Measurements from ENCODE around the gene RARRES1. TPM values are rescaled to one million over a fixed set of nuclear protein-coding genes. Genes with fewer than 3 reads are reported as not detected.

Gene RARRES1
- polyA plus RNA-seq, 1 experiment = 2.0 TPM

- Histone ChIP-seq H3K36me3 (ENCODE audit: control insufficient read depth, insufficient read depth, low read length) (no peaks in the 10 kb centered on the region), H3K27me3 (ENCODE audit: control insufficient read depth, insufficient read depth, low read length) (no peaks in the 10 kb centered on the region), H3K4me3 (ENCODE audit: low read depth, low read length) (no peak overlapping the region)
- ChIA-PET POLR2A (interaction anchor here (0.7 kb wide), 1 partner anchor 46 kb away, joined by 16 read pairs; no protein-coding TSS in a partner anchor), CTCF (interaction anchor here (3.3 kb wide), 1 partner anchor 68 kb away, joined by 31 read pairs; no protein-coding TSS in a partner anchor)
- no peak for DNase-seq (ENCODE audit: low read depth)
- TF ChIP-seq CTCF (IDR thresholded peaks at IDR 0.05; ENCODE audit: insufficient read depth, low read depth, low read length) = no peak
Measured at GRCh38 chr3:158722108-158722507, 10.1 kb downstream of the RARRES1 start.

GRCh38 chr3:158718490-158719170 lies 13.6 kb downstream of the RARRES1 start:
- Histone ChIP-seq H3K27me3 (ENCODE audit: control insufficient read depth, insufficient read depth, low read length) (no peaks in the 10 kb centered on the region), H3K4me3 (ENCODE audit: low read depth, low read length) (no peak overlapping the region), H3K36me3 (ENCODE audit: control insufficient read depth, insufficient read depth, low read length) (no peaks in the 10 kb centered on the region)
- TF ChIP-seq CTCF (IDR thresholded peaks at IDR 0.05; ENCODE audit: insufficient read depth, low read depth, low read length) = no peak
- ChIA-PET CTCF (interaction anchor here (0.6 to 2.4 kb wide), 4 partner anchors 9 to 71 kb away, joined by 3 to 9 read pairs (median 7); no protein-coding TSS in a partner anchor), POLR2A (no interaction called here)
- DNase-seq (ENCODE audit: low read depth) = peak; percentile 94

GRCh38 chr3:158717576-158717975 lies 14.7 kb downstream of the RARRES1 start:
- Histone ChIP-seq H3K4me3 (ENCODE audit: low read depth, low read length) (no peak overlapping the region), H3K36me3 (ENCODE audit: control insufficient read depth, insufficient read depth, low read length) (no peaks in the 10 kb centered on the region), H3K27me3 (ENCODE audit: control insufficient read depth, insufficient read depth, low read length) (no peaks in the 10 kb centered on the region)
- no peak for DNase-seq (ENCODE audit: low read depth)
- ChIA-PET POLR2A (no interaction called here), CTCF (interaction anchor here (1.1 to 3.2 kb wide), 5 partner anchors 10 to 84 kb away, joined by 3 to 11 read pairs (median 7); partner anchors contain the start of gene MFSD1)
- no peak for TF ChIP-seq CTCF (IDR thresholded peaks at IDR 0.05; ENCODE audit: insufficient read depth, low read depth, low read length)

- no peaks in the 10 kb centered on the region for H3K36me3 ChIP-seq (ENCODE audit: control insufficient read depth, insufficient read depth, low read length)
- POLR2A ChIA-PET = interaction anchor here (0.5 kb wide), 1 partner anchor 573 kb away, joined by 3 read pairs; no protein-coding TSS in a partner anchor
- CTCF ChIA-PET = interaction anchor here (0.6 to 2.0 kb wide), 5 partner anchors 10 to 180 kb away, joined by 3 to 4 read pairs (median 3); partner anchors contain the start of gene LXN
- no peaks in the 10 kb centered on the region for H3K27me3 ChIP-seq (ENCODE audit: control insufficient read depth, insufficient read depth, low read length)
- H3K4me3 ChIP-seq (ENCODE audit: low read depth, low read length) = no peak overlapping the region
- no peak for DNase-seq (ENCODE audit: low read depth)
- no peak for TF ChIP-seq CTCF (IDR thresholded peaks at IDR 0.05; ENCODE audit: insufficient read depth, low read depth, low read length)
Measured at GRCh38 chr3:158713094-158713499, 19.2 kb downstream of the RARRES1 start.

GRCh38 chr3:158712443-158712842 lies 19.8 kb downstream of the RARRES1 start:
- POLR2A ChIA-PET = no interaction called here
- Histone ChIP-seq H3K27me3 (ENCODE audit: control insufficient read depth, insufficient read depth, low read length) (no peaks in the 10 kb centered on the region), H3K36me3 (ENCODE audit: control insufficient read depth, insufficient read depth, low read length) (no peaks in the 10 kb centered on the region), H3K4me3 (ENCODE audit: low read depth, low read length) (no peak overlapping the region)
- DNase-seq (ENCODE audit: low read depth) = no peak
- no peak for TF ChIP-seq CTCF (IDR thresholded peaks at IDR 0.05; ENCODE audit: insufficient read depth, low read depth, low read length)
- CTCF ChIA-PET = interaction anchor here (1.3 to 2.0 kb wide), 3 partner anchors 11 to 78 kb away, joined by 3 to 4 read pairs (median 4); no protein-coding TSS in a partner anchor
